Liver (tissue), 9 donors: ENCODE results near the gene ATP13A1. TPM values are rescaled to one million over a fixed set of nuclear protein-coding genes. Genes with fewer than 3 reads are reported as not detected.
A peak's percentile ranks its signal among the peaks of the same experiment; 100 is the strongest.

ENCODE experiments used
- DNase-seq: peaks from one replicate; pipeline ENCODE4 v3.0.0-alpha.2; 2017; ENCODE audit warnings: low spot score
- H3K27ac ChIP-seq, 2 donors: one replicate each; pipeline ENCODE4 v1.7.0; 2013; ENCODE audit warnings: inconsistent platforms in 2 of 2, low read length in 2 of 2, control low read depth in 1 of 2, low read depth in 1 of 2, mild to moderate bottlenecking in 1 of 2
- H3K27me3 ChIP-seq, 4 donors: one replicate each; pipeline versions ENCODE4 v1.6.1 to v1.7.0; 2013; ENCODE audit warnings: low read length in 3 of 4, inconsistent platforms in 1 of 4, mild to moderate bottlenecking in 1 of 4, moderate library complexity in 1 of 4; ENCODE audit not compliant: control insufficient read depth in 4 of 4, insufficient read depth in 4 of 4
- H3K36me3 ChIP-seq, 4 donors: one replicate each; pipeline versions ENCODE4 v1.6.1 to v1.7.0; 2013; ENCODE audit warnings: low read length in 3 of 4, mild to moderate bottlenecking in 3 of 4, low read depth in 1 of 4, moderate library complexity in 1 of 4; ENCODE audit not compliant: control insufficient read depth in 4 of 4, insufficient read depth in 3 of 4
- H3K4me1 ChIP-seq, 4 donors: one replicate each; pipeline versions ENCODE4 v1.6.1 to v1.7.0; 2013; ENCODE audit warnings: low read length in 3 of 4, mild to moderate bottlenecking in 3 of 4, moderate library complexity in 1 of 4; ENCODE audit not compliant: control insufficient read depth in 4 of 4, insufficient read depth in 4 of 4
- H3K4me3 ChIP-seq, 3 donors: one replicate each; pipeline versions ENCODE4 v1.6.1 to v1.7.0; 2013; ENCODE audit warnings: low read length in 3 of 3, control low read depth in 1 of 3, low read depth in 1 of 3, mild to moderate bottlenecking in 1 of 3
- H3K9ac ChIP-seq, 2 donors: one replicate each; pipeline ENCODE4 v1.7.0; 2013; ENCODE audit warnings: low read length in 2 of 2, mild to moderate bottlenecking in 2 of 2, moderate library complexity in 2 of 2, control low read depth in 1 of 2, low read depth in 1 of 2
- H3K9me3 ChIP-seq, 4 donors: one replicate each; pipeline versions ENCODE4 v1.6.1 to v1.7.0; 2013; ENCODE audit warnings: low read length in 3 of 4; ENCODE audit not compliant: control insufficient read depth in 4 of 4
- EGR1 ChIP-seq, 2 donors: IDR thresholded peaks; 2 replicates each; pipeline ENCODE4 v1.6.1; 2016 to 2018; ENCODE audit warnings: antibody characterized with exemption in 2 of 2, low read depth in 2 of 2
- FOXA1 ChIP-seq: IDR thresholded peaks from 2 replicates; pipeline ENCODE4 v1.6.1; 2016; ENCODE audit warnings: antibody characterized with exemption
- FOXA2 ChIP-seq: IDR thresholded peaks from 2 replicates; pipeline ENCODE4 v1.6.1; 2016; ENCODE audit warnings: antibody characterized with exemption
- GABPA ChIP-seq, 2 donors: IDR thresholded peaks in 1 of 2; conservative IDR thresholded peaks in 1 of 2; 2 replicates each; pipeline ENCODE4 v1.6.1; 2016; ENCODE audit warnings: antibody characterized with exemption in 2 of 2, mild to moderate bottlenecking in 1 of 2, moderate library complexity in 1 of 2
- HNF4A ChIP-seq, 2 donors: conservative IDR thresholded peaks; 2 replicates each; pipeline ENCODE4 v1.6.1; 2016; ENCODE audit warnings: antibody characterized with exemption in 2 of 2, mild to moderate bottlenecking in 2 of 2
- HNF4G ChIP-seq: IDR thresholded peaks from 2 replicates; pipeline ENCODE4 v1.6.1; 2016; ENCODE audit warnings: antibody characterized with exemption
- JUND ChIP-seq, 2 donors: IDR thresholded peaks; 2 replicates each; pipeline ENCODE4 v1.6.1; 2016; ENCODE audit warnings: antibody characterized with exemption in 2 of 2
- NR2F2 ChIP-seq: IDR thresholded peaks from 2 replicates; pipeline ENCODE4 v1.6.1; 2016; ENCODE audit warnings: antibody characterized with exemption
- RAD21 ChIP-seq, 2 donors: IDR thresholded peaks; 2 replicates each; pipeline ENCODE4 v1.6.1; 2016; ENCODE audit warnings: antibody characterized with exemption in 2 of 2, mild to moderate bottlenecking in 2 of 2
- RXRA ChIP-seq, 2 donors: IDR thresholded peaks; 2 replicates each; pipeline ENCODE4 v1.6.1; 2017 to 2018; ENCODE audit warnings: antibody characterized with exemption in 2 of 2, mild to moderate bottlenecking in 1 of 2
- SP1 ChIP-seq: IDR thresholded peaks from 2 replicates; pipeline ENCODE4 v1.6.1; 2018; ENCODE audit warnings: antibody characterized with exemption, mild to moderate bottlenecking
- TAF1 ChIP-seq: conservative IDR thresholded peaks from 2 replicates; pipeline ENCODE4 v1.6.1; 2016; ENCODE audit warnings: antibody characterized with exemption, mild to moderate bottlenecking
- YY1 ChIP-seq: IDR thresholded peaks from 2 replicates; pipeline ENCODE4 v1.6.1; 2016; ENCODE audit warnings: antibody characterized with exemption, mild to moderate bottlenecking
- WGBS: extraction: QIAGEN DNeasy Blood & Tissue Kit; methylation state at CpG from one replicate; pipeline ENCODE4 v1.1.7; 2013; 5-methylcytosine and 5-hydroxymethylcytosine counted together
- polyA plus RNA-seq, 2 donors: library from polyadenylated mRNA; stranded (reverse) in 1 of 2; unstranded in 1 of 2; fragments of 200-250 nt in 1 of 2; fragments of >200 nt in 1 of 2; fragmentation: Nextera tagmentation in 1 of 2; extraction: Ambion mirVana in 1 of 2; gene quantifications; one replicate each; pipeline versions ENCODE4 v1.2.1 to v1.2.3, GENCODE V29; 2013 to 2015
- total RNA-seq, 2 donors: library from RNA; depleted of rRNA; stranded (reverse); fragments of >200 nt; gene quantifications; one replicate each; pipeline ENCODE4 v1.2.3, GENCODE V29; 2014
- TF ChIP-seq, protein P1 (sequence below): IDR thresholded peaks from 2 replicates; pipeline ENCODE4 v1.6.1; 2016; ENCODE audit warnings: antibody characterized with exemption
- TF ChIP-seq, protein P2 (sequence below): IDR thresholded peaks from 2 replicates; pipeline ENCODE4 v1.6.1; 2016; ENCODE audit warnings: antibody characterized with exemption
- TF ChIP-seq, protein P3 (sequence below): fragments of 150-350 bp; IDR thresholded peaks from 2 replicates; pipeline ENCODE4 v1.5.1; 2017; ENCODE audit warnings: improper control_type of control experiment, low read depth, low read length; ENCODE audit not compliant: missing input control
- TF ChIP-seq, protein P4 (sequence below): IDR thresholded peaks from 2 replicates; pipeline ENCODE4 v1.6.1; 2016; ENCODE audit warnings: antibody characterized with exemption, mild to moderate bottlenecking
- TF ChIP-seq, protein P5 (sequence below): IDR thresholded peaks from 2 replicates; pipeline ENCODE4 v1.6.1; 2016; ENCODE audit warnings: antibody characterized with exemption
- donor health status: healthy.
- donor health status: healthy.
- donor health status: healthy.
- donor health status: healthy.
- donor health status: healthy.

The ATP13A1 gene
- total and polyA plus RNA-seq, 4 donors = 15.1 to 36.5 (median 20.5) TPM

DNA sequence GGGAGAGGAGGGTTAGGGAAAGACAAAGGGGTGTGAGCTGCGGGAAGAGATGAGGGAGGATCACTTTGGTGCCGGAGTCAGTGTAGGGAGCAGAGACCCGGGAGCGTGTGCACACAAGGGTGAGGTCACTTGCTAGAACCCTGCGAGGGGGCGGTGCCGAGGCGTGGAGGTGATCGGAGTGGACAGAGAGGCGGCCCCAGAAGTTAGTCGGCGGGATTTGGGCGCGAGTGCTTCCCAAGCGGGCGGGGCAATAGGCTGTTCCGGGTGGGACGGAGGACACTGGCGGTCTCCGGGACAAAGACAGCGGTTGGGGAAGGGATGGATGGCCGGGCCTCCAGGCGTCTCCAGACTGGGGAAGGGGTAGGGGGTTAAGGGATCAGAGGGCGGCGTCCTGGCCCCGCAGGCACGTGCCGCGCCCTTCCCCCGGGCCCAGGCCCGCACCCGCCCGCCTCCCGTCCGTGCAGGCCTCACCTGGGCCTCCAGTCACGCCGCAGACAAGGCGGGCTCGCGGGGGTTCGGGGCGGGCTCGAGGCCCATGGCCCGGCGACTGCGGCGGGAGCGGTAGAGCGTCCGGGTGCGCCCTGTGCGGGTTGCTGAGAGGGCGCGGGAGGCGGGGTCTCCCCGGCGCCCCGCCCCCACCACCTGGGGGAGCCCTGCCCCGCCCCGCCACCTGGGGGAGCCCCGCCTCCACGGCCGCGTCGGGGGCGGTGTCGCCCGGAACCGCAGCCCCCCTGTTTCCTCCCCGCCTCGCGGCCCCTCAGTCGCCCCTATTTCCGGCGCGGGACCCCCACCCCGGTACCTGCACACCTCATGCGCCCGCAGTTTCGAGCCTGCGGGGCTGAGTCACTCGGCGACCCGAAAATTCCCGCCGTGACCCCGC lies 35.6 kb downstream of the ATP13A1 start, which contains the start of gene LPAR2:
Gene LPAR2, minus strand, starts transcription at position 600 of the 880 bp plus-strand sequence. CDS start 945 bp downstream, outside the sequence.
- peak; percentile 34 for DNase-seq
- Histone ChIP-seq H3K4me3 (peak within 1 kb of the TSS in 1 of 3 donors; percentile 44), H3K4me1 (peaks cover 0 to 8% (median 3%) of the 10 kb centered on the region in 4 donors), H3K27ac (peak within 1 kb of the TSS in 1 of 2 donors; percentile 28), H3K36me3 (peaks cover 0 to 3% (median 0%) of the 10 kb centered on the region in 4 donors), H3K27me3 (peaks cover 0 to 2% (median 0%) of the 10 kb centered on the region in 4 donors), H3K9ac (no peak within 1 kb of the TSS), H3K9me3 (no peaks in the 10 kb centered on the region)
- 5% methylated on average over 87 of the region's 87 CpGs for WGBS
- TF ChIP-seq YY1 (no peak), SP1 (no peak), HNF4A (conservative IDR thresholded peaks at IDR 0.05) (no peak), GABPA (IDR thresholded peaks at IDR 0.05 in 1 of 2, conservative IDR thresholded peaks at IDR 0.05 in 1 of 2) (no peak), NR2F2 (no peak), EGR1 (IDR thresholded peaks at IDR 0.05; ENCODE audit: low read depth in 2 of 2) (no peak), FOXA1 (no peak), RXRA (IDR thresholded peaks at IDR 0.05) (no peak), HNF4G (no peak), FOXA2 (no peak), RAD21 (IDR thresholded peaks at IDR 0.05) (no peak), TAF1 (no peak), JUND (IDR thresholded peaks at IDR 0.05) (no peak)
- TF ChIP-seq, protein P1, sequence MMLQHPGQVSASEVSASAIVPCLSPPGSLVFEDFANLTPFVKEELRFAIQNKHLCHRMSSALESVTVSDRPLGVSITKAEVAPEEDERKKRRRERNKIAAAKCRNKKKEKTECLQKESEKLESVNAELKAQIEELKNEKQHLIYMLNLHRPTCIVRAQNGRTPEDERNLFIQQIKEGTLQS = no peak
- TF ChIP-seq, protein P2, sequence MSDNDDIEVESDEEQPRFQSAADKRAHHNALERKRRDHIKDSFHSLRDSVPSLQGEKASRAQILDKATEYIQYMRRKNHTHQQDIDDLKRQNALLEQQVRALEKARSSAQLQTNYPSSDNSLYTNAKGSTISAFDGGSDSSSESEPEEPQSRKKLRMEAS = no peak
- TF ChIP-seq, protein P3, sequence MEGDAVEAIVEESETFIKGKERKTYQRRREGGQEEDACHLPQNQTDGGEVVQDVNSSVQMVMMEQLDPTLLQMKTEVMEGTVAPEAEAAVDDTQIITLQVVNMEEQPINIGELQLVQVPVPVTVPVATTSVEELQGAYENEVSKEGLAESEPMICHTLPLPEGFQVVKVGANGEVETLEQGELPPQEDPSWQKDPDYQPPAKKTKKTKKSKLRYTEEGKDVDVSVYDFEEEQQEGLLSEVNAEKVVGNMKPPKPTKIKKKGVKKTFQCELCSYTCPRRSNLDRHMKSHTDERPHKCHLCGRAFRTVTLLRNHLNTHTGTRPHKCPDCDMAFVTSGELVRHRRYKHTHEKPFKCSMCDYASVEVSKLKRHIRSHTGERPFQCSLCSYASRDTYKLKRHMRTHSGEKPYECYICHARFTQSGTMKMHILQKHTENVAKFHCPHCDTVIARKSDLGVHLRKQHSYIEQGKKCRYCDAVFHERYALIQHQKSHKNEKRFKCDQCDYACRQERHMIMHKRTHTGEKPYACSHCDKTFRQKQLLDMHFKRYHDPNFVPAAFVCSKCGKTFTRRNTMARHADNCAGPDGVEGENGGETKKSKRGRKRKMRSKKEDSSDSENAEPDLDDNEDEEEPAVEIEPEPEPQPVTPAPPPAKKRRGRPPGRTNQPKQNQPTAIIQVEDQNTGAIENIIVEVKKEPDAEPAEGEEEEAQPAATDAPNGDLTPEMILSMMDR = no peak
- TF ChIP-seq, protein P4, sequence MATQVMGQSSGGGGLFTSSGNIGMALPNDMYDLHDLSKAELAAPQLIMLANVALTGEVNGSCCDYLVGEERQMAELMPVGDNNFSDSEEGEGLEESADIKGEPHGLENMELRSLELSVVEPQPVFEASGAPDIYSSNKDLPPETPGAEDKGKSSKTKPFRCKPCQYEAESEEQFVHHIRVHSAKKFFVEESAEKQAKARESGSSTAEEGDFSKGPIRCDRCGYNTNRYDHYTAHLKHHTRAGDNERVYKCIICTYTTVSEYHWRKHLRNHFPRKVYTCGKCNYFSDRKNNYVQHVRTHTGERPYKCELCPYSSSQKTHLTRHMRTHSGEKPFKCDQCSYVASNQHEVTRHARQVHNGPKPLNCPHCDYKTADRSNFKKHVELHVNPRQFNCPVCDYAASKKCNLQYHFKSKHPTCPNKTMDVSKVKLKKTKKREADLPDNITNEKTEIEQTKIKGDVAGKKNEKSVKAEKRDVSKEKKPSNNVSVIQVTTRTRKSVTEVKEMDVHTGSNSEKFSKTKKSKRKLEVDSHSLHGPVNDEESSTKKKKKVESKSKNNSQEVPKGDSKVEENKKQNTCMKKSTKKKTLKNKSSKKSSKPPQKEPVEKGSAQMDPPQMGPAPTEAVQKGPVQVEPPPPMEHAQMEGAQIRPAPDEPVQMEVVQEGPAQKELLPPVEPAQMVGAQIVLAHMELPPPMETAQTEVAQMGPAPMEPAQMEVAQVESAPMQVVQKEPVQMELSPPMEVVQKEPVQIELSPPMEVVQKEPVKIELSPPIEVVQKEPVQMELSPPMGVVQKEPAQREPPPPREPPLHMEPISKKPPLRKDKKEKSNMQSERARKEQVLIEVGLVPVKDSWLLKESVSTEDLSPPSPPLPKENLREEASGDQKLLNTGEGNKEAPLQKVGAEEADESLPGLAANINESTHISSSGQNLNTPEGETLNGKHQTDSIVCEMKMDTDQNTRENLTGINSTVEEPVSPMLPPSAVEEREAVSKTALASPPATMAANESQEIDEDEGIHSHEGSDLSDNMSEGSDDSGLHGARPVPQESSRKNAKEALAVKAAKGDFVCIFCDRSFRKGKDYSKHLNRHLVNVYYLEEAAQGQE = no peak
- TF ChIP-seq, protein P5, sequence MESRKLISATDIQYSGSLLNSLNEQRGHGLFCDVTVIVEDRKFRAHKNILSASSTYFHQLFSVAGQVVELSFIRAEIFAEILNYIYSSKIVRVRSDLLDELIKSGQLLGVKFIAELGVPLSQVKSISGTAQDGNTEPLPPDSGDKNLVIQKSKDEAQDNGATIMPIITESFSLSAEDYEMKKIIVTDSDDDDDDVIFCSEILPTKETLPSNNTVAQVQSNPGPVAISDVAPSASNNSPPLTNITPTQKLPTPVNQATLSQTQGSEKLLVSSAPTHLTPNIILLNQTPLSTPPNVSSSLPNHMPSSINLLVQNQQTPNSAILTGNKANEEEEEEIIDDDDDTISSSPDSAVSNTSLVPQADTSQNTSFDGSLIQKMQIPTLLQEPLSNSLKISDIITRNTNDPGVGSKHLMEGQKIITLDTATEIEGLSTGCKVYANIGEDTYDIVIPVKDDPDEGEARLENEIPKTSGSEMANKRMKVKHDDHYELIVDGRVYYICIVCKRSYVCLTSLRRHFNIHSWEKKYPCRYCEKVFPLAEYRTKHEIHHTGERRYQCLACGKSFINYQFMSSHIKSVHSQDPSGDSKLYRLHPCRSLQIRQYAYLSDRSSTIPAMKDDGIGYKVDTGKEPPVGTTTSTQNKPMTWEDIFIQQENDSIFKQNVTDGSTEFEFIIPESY = no peak
